ENCODE data around the gene PROK2.

PROK2 gene

GRCh38 chr3:71784914-71785531, at the start of gene PROK2:
Gene PROK2, minus strand, starts transcription at chr3:71785148. Its CDS starts 96 bp downstream, at chr3:71785052.
- no peak within 1 kb of the TSS for H3K27ac ChIP-seq (ENCODE audit: low read length)
- H3K27me3 ChIP-seq (ENCODE audit: control insufficient read depth, insufficient read depth, low read length) = peaks cover 72% of the 10 kb centered on the region
- peak within 1 kb of the TSS; percentile 7 for H3K9ac ChIP-seq (ENCODE audit: low read length)
- H3K4me1 ChIP-seq (ENCODE audit: control insufficient read depth, low read depth, low read length) = peaks cover 34% of the 10 kb centered on the region
- H3K4me3 ChIP-seq (ENCODE audit: low read length) = peak within 1 kb of the TSS; percentile 60
- H3K36me3 ChIP-seq (ENCODE audit: control insufficient read depth, low read depth, low read length) = no peaks in the 10 kb centered on the region
- H3K9me3 ChIP-seq (ENCODE audit: control insufficient read depth, low read depth, low read length) = no peaks in the 10 kb centered on the region

GRCh38 chr3:71831599-71831998, 46.7 kb upstream of the PROK2 start:
- Histone ChIP-seq H3K27ac (ENCODE audit: low read length) (no peak overlapping the region), H3K36me3 (ENCODE audit: control insufficient read depth, low read depth, low read length) (no peaks in the 10 kb centered on the region), H3K4me1 (ENCODE audit: control insufficient read depth, low read depth, low read length) (no peaks in the 10 kb centered on the region), H3K4me3 (ENCODE audit: low read length) (no peak overlapping the region), H3K9me3 (ENCODE audit: control insufficient read depth, low read depth, low read length) (no peaks in the 10 kb centered on the region), H3K27me3 (ENCODE audit: control insufficient read depth, insufficient read depth, low read length) (no peaks in the 10 kb centered on the region), H3K9ac (ENCODE audit: low read length) (no peak overlapping the region)

GRCh38 chr3:71825551-71826283, 40.8 kb upstream of the PROK2 start:
- Histone ChIP-seq H3K9ac (ENCODE audit: low read length) (no peak overlapping the region), H3K27me3 (ENCODE audit: control insufficient read depth, insufficient read depth, low read length) (peaks cover 3% of the 10 kb centered on the region), H3K27ac (ENCODE audit: low read length) (no peak overlapping the region), H3K4me1 (ENCODE audit: control insufficient read depth, low read depth, low read length) (no peaks in the 10 kb centered on the region), H3K4me3 (ENCODE audit: low read length) (no peak overlapping the region), H3K36me3 (ENCODE audit: control insufficient read depth, low read depth, low read length) (no peaks in the 10 kb centered on the region), H3K9me3 (ENCODE audit: control insufficient read depth, low read depth, low read length) (no peaks in the 10 kb centered on the region)

GRCh38 chr3:71821116-71821515, 36.2 kb upstream of the PROK2 start:
- H3K4me1 ChIP-seq (ENCODE audit: control insufficient read depth, low read depth, low read length) = peaks cover 15% of the 10 kb centered on the region
- no peak overlapping the region for H3K27ac ChIP-seq (ENCODE audit: low read length)
- H3K36me3 ChIP-seq (ENCODE audit: control insufficient read depth, low read depth, low read length) = no peaks in the 10 kb centered on the region
- H3K9ac ChIP-seq (ENCODE audit: low read length) = no peak overlapping the region
- H3K27me3 ChIP-seq (ENCODE audit: control insufficient read depth, insufficient read depth, low read length) = peaks cover 7% of the 10 kb centered on the region
- H3K4me3 ChIP-seq (ENCODE audit: low read length) = no peak overlapping the region
- H3K9me3 ChIP-seq (ENCODE audit: control insufficient read depth, low read depth, low read length) = no peaks in the 10 kb centered on the region

GRCh38 chr3:71817262-71817661, 32.3 kb upstream of the PROK2 start:
- no peak overlapping the region for H3K9ac ChIP-seq (ENCODE audit: low read length)

GRCh38 chr3:71816767-71817156, 31.8 kb upstream of the PROK2 start:
- H3K4me3 ChIP-seq (ENCODE audit: low read length) = peak overlapping the region; percentile 34

More at GRCh38 chr3:71817262-71817661, 32.3 kb upstream of the PROK2 start:
- peaks cover 7% of the 10 kb centered on the region for H3K27me3 ChIP-seq (ENCODE audit: control insufficient read depth, insufficient read depth, low read length)
- no peak overlapping the region for H3K27ac ChIP-seq (ENCODE audit: low read length)
- peak overlapping the region; percentile 34 for H3K4me3 ChIP-seq (ENCODE audit: low read length)
- H3K9me3 ChIP-seq (ENCODE audit: control insufficient read depth, low read depth, low read length) = no peaks in the 10 kb centered on the region
- H3K36me3 ChIP-seq (ENCODE audit: control insufficient read depth, low read depth, low read length) = no peaks in the 10 kb centered on the region
- peaks cover 15% of the 10 kb centered on the region for H3K4me1 ChIP-seq (ENCODE audit: control insufficient read depth, low read depth, low read length)

GRCh38 chr3:71815340-71816067, 30.6 kb upstream of the PROK2 start:
- H3K9ac ChIP-seq (ENCODE audit: low read length) = no peak overlapping the region
- no peak overlapping the region for H3K27ac ChIP-seq (ENCODE audit: low read length)
- no peaks in the 10 kb centered on the region for H3K9me3 ChIP-seq (ENCODE audit: control insufficient read depth, low read depth, low read length)
- peaks cover 4% of the 10 kb centered on the region for H3K27me3 ChIP-seq (ENCODE audit: control insufficient read depth, insufficient read depth, low read length)
- H3K4me3 ChIP-seq (ENCODE audit: low read length) = no peak overlapping the region
- H3K36me3 ChIP-seq (ENCODE audit: control insufficient read depth, low read depth, low read length) = no peaks in the 10 kb centered on the region
- peaks cover 15% of the 10 kb centered on the region for H3K4me1 ChIP-seq (ENCODE audit: control insufficient read depth, low read depth, low read length)

More at GRCh38 chr3:71816767-71817156, 31.8 kb upstream of the PROK2 start:
- Histone ChIP-seq H3K27ac (ENCODE audit: low read length) (no peak overlapping the region), H3K27me3 (ENCODE audit: control insufficient read depth, insufficient read depth, low read length) (peaks cover 7% of the 10 kb centered on the region), H3K4me1 (ENCODE audit: control insufficient read depth, low read depth, low read length) (peaks cover 15% of the 10 kb centered on the region), H3K9ac (ENCODE audit: low read length) (no peak overlapping the region), H3K36me3 (ENCODE audit: control insufficient read depth, low read depth, low read length) (no peaks in the 10 kb centered on the region), H3K9me3 (ENCODE audit: control insufficient read depth, low read depth, low read length) (no peaks in the 10 kb centered on the region)

- Histone ChIP-seq H3K4me1 (ENCODE audit: control insufficient read depth, low read depth, low read length) (peaks cover 15% of the 10 kb centered on the region), H3K27me3 (ENCODE audit: control insufficient read depth, insufficient read depth, low read length) (peaks cover 4% of the 10 kb centered on the region), H3K4me3 (ENCODE audit: low read length) (no peak overlapping the region), H3K36me3 (ENCODE audit: control insufficient read depth, low read depth, low read length) (no peaks in the 10 kb centered on the region), H3K9ac (ENCODE audit: low read length) (no peak overlapping the region), H3K9me3 (ENCODE audit: control insufficient read depth, low read depth, low read length) (no peaks in the 10 kb centered on the region), H3K27ac (ENCODE audit: low read length) (no peak overlapping the region)
Observed at GRCh38 chr3:71813704-71814103, 28.8 kb upstream of the PROK2 start.

- Histone ChIP-seq H3K4me3 (ENCODE audit: low read length) (no peak overlapping the region), H3K4me1 (ENCODE audit: control insufficient read depth, low read depth, low read length) (peaks cover 15% of the 10 kb centered on the region), H3K27ac (ENCODE audit: low read length) (no peak overlapping the region), H3K9me3 (ENCODE audit: control insufficient read depth, low read depth, low read length) (no peaks in the 10 kb centered on the region), H3K27me3 (ENCODE audit: control insufficient read depth, insufficient read depth, low read length) (no peaks in the 10 kb centered on the region), H3K9ac (ENCODE audit: low read length) (no peak overlapping the region), H3K36me3 (ENCODE audit: control insufficient read depth, low read depth, low read length) (no peaks in the 10 kb centered on the region)
Observed at GRCh38 chr3:71813073-71813472, 28.1 kb upstream of the PROK2 start.

- no peaks in the 10 kb centered on the region for H3K27me3 ChIP-seq (ENCODE audit: control insufficient read depth, insufficient read depth, low read length)
- H3K4me1 ChIP-seq (ENCODE audit: control insufficient read depth, low read depth, low read length) = no peaks in the 10 kb centered on the region
- H3K9me3 ChIP-seq (ENCODE audit: control insufficient read depth, low read depth, low read length) = no peaks in the 10 kb centered on the region
Observed at GRCh38 chr3:71810056-71810455, 25.1 kb upstream of the PROK2 start.

GRCh38 chr3:71809321-71810026, 24.5 kb upstream of the PROK2 start:
- Histone ChIP-seq H3K9me3 (ENCODE audit: control insufficient read depth, low read depth, low read length) (no peaks in the 10 kb centered on the region), H3K4me1 (ENCODE audit: control insufficient read depth, low read depth, low read length) (no peaks in the 10 kb centered on the region), H3K4me3 (ENCODE audit: low read length) (no peak overlapping the region), H3K9ac (ENCODE audit: low read length) (no peak overlapping the region), H3K27me3 (ENCODE audit: control insufficient read depth, insufficient read depth, low read length) (no peaks in the 10 kb centered on the region), H3K36me3 (ENCODE audit: control insufficient read depth, low read depth, low read length) (no peaks in the 10 kb centered on the region), H3K27ac (ENCODE audit: low read length) (no peak overlapping the region)

More at GRCh38 chr3:71810056-71810455, 25.1 kb upstream of the PROK2 start:
- Histone ChIP-seq H3K36me3 (ENCODE audit: control insufficient read depth, low read depth, low read length) (no peaks in the 10 kb centered on the region), H3K4me3 (ENCODE audit: low read length) (no peak overlapping the region), H3K27ac (ENCODE audit: low read length) (no peak overlapping the region), H3K9ac (ENCODE audit: low read length) (no peak overlapping the region)

Measured in iPS-18a (cell line).